Caco-2 (cell line): ENCODE data around the gene CHCHD6. TPM values are rescaled to one million over a fixed set of nuclear protein-coding genes. Genes with fewer than 3 reads are reported as not detected.

Source experiments
- BruUV-seq: library from RNA; stranded (reverse); fragments of 400-500 nt; replicated peaks from 2 replicates; lab custom pipeline; 2021; lab: Mats Ljungman, UMichigan
- CTCF ChIA-PET: fragments of 300-600 bp; sonication (Branson Sonifier 250); formaldehyde crosslinking; loops from one replicate; lab custom pipeline; 2022; ENCODE audit warnings: antibody characterized with exemption; lab: Charles Lee
- POLR2A ChIA-PET: fragments of 300-600 bp; sonication (Branson Sonifier 250); formaldehyde crosslinking; loops from one replicate; lab custom pipeline; 2022; ENCODE audit warnings: antibody characterized with exemption; lab: Charles Lee
- DNase-seq, 2 experiments: peaks; one replicate each; pipeline versions ENCODE4 v3.0.0 to v3.0.0-alpha.2; 2020 to 2022
- H3K27me3 ChIP-seq: replicated peaks from 2 replicates; pipeline ENCODE4 v1.6.0; 2011; ENCODE audit warnings: low read length; ENCODE audit not compliant: control insufficient read depth, insufficient read depth
- H3K36me3 ChIP-seq: 2 replicates; pipeline ENCODE4 v1.5.1; 2011; ENCODE audit warnings: low read length; ENCODE audit not compliant: control insufficient read depth, insufficient read depth
- H3K4me1 ChIP-seq: fragments of 250-450 bp; sonication (Bioruptor Pico); 2 replicates; pipeline ENCODE4 v1.5.1; 2020; ENCODE audit warnings: mild to moderate bottlenecking
- H3K4me3 ChIP-seq: 2 replicates; pipeline ENCODE4 v1.5.1; 2011; ENCODE audit warnings: low read depth, mild to moderate bottlenecking, control low read depth, low read length
- H3K9me3 ChIP-seq: fragments of 250-450 bp; sonication (Bioruptor Pico); 2 replicates; pipeline ENCODE4 v1.5.1; 2020; ENCODE audit warnings: mild to moderate bottlenecking, moderate library complexity
- H3K27ac Mint-ChIP-seq: one replicate; pipeline ENCODE4 v1.8.0; 2022; ENCODE audit warnings: mixed read lengths; ENCODE audit not compliant: unreplicated experiment
- H3K27me3 Mint-ChIP-seq: one replicate; pipeline ENCODE4 v1.8.0; 2022; ENCODE audit warnings: mixed read lengths; ENCODE audit not compliant: insufficient read depth, unreplicated experiment
- H3K36me3 Mint-ChIP-seq: one replicate; pipeline ENCODE4 v1.8.0; 2022; ENCODE audit warnings: mild to moderate bottlenecking, mixed read lengths; ENCODE audit not compliant: insufficient read depth, unreplicated experiment
- H3K4me1 Mint-ChIP-seq: one replicate; pipeline ENCODE4 v1.8.0; 2022; ENCODE audit warnings: low read depth, mixed read lengths; ENCODE audit not compliant: unreplicated experiment
- H3K4me3 Mint-ChIP-seq: one replicate; pipeline ENCODE4 v1.8.0; 2022; ENCODE audit warnings: mild to moderate bottlenecking, moderate library complexity, mixed read lengths; ENCODE audit not compliant: unreplicated experiment
- H3K9me3 Mint-ChIP-seq: one replicate; pipeline ENCODE4 v1.8.0; 2022; ENCODE audit warnings: mixed read lengths; ENCODE audit not compliant: unreplicated experiment
- intact Hi-C: fragments of 100-400 bp; cut with micrococcal nuclease; formaldehyde crosslinking; loops from one replicate; pipeline ENCODE4 v1.10.0; 2022; ENCODE audit not compliant: unreplicated experiment
- total RNA-seq: library from RNA; stranded (reverse); gene quantifications from 2 replicates; pipeline ENCODE4 v1.2.3, GENCODE V29; 2022
- TF ChIP-seq, protein P1 (sequence below), 2 experiments: fragments of 200-600 bp in 1 of 2; IDR thresholded peaks; 1 replicate in 1 of 2; 2 replicates in 1 of 2; pipeline versions ENCODE4 v1.5.1 to v1.8.0; 2011 to 2022; ENCODE audit warnings: antibody characterized with exemption in 1 of 2, control low read depth in 1 of 2, inconsistent platforms in 1 of 2, low read depth in 1 of 2, low read length in 1 of 2, mild to moderate bottlenecking in 1 of 2, moderate library complexity in 1 of 2; ENCODE audit not compliant: insufficient read depth in 1 of 2, severe bottlenecking in 1 of 2, unreplicated experiment in 1 of 2

Gene CHCHD6
- total RNA-seq, 1 experiment from 2014 or later, result 49.5 TPM

DNA sequence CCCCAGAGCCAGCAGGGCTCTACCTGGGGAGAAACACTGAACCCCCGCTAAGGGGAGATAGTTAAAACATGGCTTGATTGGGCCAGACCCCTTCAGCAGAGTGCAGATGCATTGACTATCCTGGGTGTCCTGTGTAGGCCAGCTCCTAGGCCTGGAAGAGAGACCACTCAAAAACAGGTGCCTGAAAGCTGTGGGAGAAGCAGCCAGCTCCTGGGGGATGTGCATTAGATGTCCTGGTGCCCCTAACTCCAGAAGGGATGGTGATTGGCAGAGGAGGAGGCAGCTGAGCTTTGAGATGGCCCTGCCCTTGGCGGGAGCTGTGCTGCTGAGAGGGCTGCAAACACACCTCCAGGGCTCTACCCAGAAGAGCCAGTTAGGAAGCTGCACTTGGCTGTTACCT, 189.6 kb downstream of the CHCHD6 start:
- no peak for DNase-seq
- no peaks in the 10 kb centered on the region for H3K27me3 Mint-ChIP-seq
- Histone ChIP-seq H3K9me3 (no peaks in the 10 kb centered on the region), H3K27me3 (no peaks in the 10 kb centered on the region), H3K4me3 (no peak overlapping the region), H3K4me1 (peaks cover 32% of the 10 kb centered on the region), H3K36me3 (no peaks in the 10 kb centered on the region)
- peaks cover 29% of the 10 kb centered on the region for H3K4me1 Mint-ChIP-seq
- TF ChIP-seq, protein P1, sequence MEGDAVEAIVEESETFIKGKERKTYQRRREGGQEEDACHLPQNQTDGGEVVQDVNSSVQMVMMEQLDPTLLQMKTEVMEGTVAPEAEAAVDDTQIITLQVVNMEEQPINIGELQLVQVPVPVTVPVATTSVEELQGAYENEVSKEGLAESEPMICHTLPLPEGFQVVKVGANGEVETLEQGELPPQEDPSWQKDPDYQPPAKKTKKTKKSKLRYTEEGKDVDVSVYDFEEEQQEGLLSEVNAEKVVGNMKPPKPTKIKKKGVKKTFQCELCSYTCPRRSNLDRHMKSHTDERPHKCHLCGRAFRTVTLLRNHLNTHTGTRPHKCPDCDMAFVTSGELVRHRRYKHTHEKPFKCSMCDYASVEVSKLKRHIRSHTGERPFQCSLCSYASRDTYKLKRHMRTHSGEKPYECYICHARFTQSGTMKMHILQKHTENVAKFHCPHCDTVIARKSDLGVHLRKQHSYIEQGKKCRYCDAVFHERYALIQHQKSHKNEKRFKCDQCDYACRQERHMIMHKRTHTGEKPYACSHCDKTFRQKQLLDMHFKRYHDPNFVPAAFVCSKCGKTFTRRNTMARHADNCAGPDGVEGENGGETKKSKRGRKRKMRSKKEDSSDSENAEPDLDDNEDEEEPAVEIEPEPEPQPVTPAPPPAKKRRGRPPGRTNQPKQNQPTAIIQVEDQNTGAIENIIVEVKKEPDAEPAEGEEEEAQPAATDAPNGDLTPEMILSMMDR (IDR thresholded peaks at IDR 0.05; ENCODE audit: insufficient read depth in 1 of 2, low read depth in 1 of 2, low read length in 1 of 2, severe bottlenecking in 1 of 2, unreplicated experiment in 1 of 2), result no peak
- H3K4me3 Mint-ChIP-seq, result no peak overlapping the region
- intact Hi-C loops, result no loop called here
- no peak overlapping the region for H3K27ac Mint-ChIP-seq
- ChIA-PET POLR2A (no interaction called here), CTCF (no interaction called here)
- peaks cover 28% of the 10 kb centered on the region for H3K36me3 Mint-ChIP-seq
- no TSS peak for BruUV-seq
- no peaks in the 10 kb centered on the region for H3K9me3 Mint-ChIP-seq

GRCh38 chr3:126894475-126894874, 190.4 kb downstream of the CHCHD6 start:
- Histone ChIP-seq H3K27me3 (no peaks in the 10 kb centered on the region), H3K4me3 (no peak overlapping the region), H3K9me3 (no peaks in the 10 kb centered on the region), H3K4me1 (peaks cover 24% of the 10 kb centered on the region), H3K36me3 (no peaks in the 10 kb centered on the region)
- Mint-ChIP-seq H3K9me3 (no peaks in the 10 kb centered on the region), H3K36me3 (peaks cover 28% of the 10 kb centered on the region), H3K4me3 (no peak overlapping the region), H3K27me3 (no peaks in the 10 kb centered on the region), H3K4me1 (peaks cover 23% of the 10 kb centered on the region), H3K27ac (peak overlapping the region; percentile 67)
- POLR2A ChIA-PET, result no interaction called here
- intact Hi-C loops, result no loop called here
- TF ChIP-seq, protein P1 (IDR thresholded peaks at IDR 0.05; ENCODE audit: insufficient read depth in 1 of 2, low read depth in 1 of 2, low read length in 1 of 2, severe bottlenecking in 1 of 2, unreplicated experiment in 1 of 2), result no peak
- DNase-seq, result no peak
- CTCF ChIA-PET, result no interaction called here
- BruUV-seq, result no TSS peak

GRCh38 chr3:126895178-126896066, 191.4 kb downstream of the CHCHD6 start:
- POLR2A ChIA-PET, result interaction anchor here (0.8 kb wide), 1 partner anchor 45 kb away, joined by 3 read pairs; no protein-coding TSS in a partner anchor
- H3K4me1 Mint-ChIP-seq, result peaks cover 23% of the 10 kb centered on the region

More at GRCh38 chr3:126895178-126896066, 191.4 kb downstream of the CHCHD6 start:
- no peaks in the 10 kb centered on the region for H3K9me3 Mint-ChIP-seq
- no TSS peak for BruUV-seq
- Histone ChIP-seq H3K36me3 (no peaks in the 10 kb centered on the region), H3K4me1 (peaks cover 24% of the 10 kb centered on the region), H3K9me3 (no peaks in the 10 kb centered on the region), H3K4me3 (no peak overlapping the region), H3K27me3 (no peaks in the 10 kb centered on the region)
- TF ChIP-seq, protein P1 (IDR thresholded peaks at IDR 0.05; ENCODE audit: insufficient read depth in 1 of 2, low read depth in 1 of 2, low read length in 1 of 2, severe bottlenecking in 1 of 2, unreplicated experiment in 1 of 2), result no peak
- H3K27ac Mint-ChIP-seq, result peak overlapping the region; percentile 22
- H3K4me3 Mint-ChIP-seq, result no peak overlapping the region
- peaks cover 28% of the 10 kb centered on the region for H3K36me3 Mint-ChIP-seq
- intact Hi-C loops, result no loop called here
- DNase-seq, result peak; percentile 53 to 67
- CTCF ChIA-PET, result interaction anchor here (0.9 to 1.3 kb wide), 2 partner anchors 19 to 143 kb away, joined by 3 to 4 read pairs; no protein-coding TSS in a partner anchor
- H3K27me3 Mint-ChIP-seq, result no peaks in the 10 kb centered on the region
